AG08396 (cell line): ENCODE measurements around the gene HMHB1.
"Not testable (repeated sequence)": the region's sequence is repeated elsewhere in the genome, so short reads cannot be mapped to it uniquely, and the experiment has no call there.

Source experiments
- DNase-seq: peaks from one replicate; pipeline ENCODE4 v3.0.0; 2012; ENCODE audit warnings: low spot score, mixed read lengths

Gene HMHB1

DNA sequence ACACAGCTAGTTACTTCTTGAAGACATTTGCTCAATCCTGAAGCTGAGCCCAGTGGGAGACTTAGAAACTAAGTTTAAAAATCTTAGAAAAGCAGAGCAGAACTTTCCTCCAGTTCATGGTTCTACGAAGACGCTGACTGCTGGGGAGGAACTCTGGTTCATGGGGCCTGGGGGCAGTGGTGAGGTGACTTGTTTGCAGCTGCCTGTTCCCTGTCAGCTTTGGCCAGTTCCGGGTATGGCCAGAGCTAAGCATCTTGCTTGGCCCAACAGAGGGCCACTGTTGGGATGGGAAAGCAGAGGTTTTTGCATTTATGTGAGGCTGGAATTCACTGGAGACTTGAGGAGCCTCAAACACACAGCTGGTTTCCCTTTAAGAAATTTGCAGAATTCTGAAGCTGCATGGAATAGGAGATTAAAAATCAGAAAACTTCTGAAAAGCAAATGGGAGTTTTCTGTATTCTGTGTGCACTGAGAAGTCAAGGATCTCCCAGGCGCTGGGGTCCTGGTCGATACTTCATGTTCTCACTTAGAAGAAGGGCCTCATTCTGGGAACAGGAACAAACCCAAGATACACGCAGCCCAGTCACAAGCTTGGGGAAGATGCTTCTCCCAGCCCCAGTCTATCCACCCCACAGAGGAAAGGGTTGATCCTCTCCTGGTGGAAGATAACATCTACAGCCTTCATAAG lies 10.6 kb upstream of the HMHB1 start:
- DNase-seq, result no peak

- DNase-seq, result no peak
Observed at GRCh38 chr5:143805861-143806260, 6.1 kb upstream of the HMHB1 start.

- no peak for DNase-seq
Observed at GRCh38 chr5:143806579-143806978, 5.4 kb upstream of the HMHB1 start.

DNA sequence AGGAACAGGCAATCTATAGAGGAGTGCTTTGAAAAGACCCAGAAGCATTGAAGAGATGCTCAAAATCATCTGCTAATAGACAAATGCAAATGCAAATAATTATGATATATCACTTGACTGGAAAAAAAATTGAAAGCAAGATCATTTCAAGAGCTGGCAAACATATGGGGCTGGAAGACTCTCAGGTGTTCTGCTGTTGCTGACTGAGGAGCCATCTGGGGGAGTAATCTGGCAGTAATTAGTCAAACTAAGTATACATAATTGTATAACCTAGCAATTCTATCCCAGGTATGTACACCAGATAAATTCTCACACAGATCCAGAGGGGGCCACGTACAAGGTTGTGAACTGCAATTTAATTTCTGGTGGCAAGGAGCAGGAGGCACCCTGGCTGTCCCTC lies 4.6 kb upstream of the HMHB1 start:
- no peak for DNase-seq

GRCh38 chr5:143816370-143816769 lies 4.4 kb downstream of the HMHB1 start:
- DNase-seq, result not testable (repeated sequence)

GRCh38 chr5:143819716-143820115 lies 7.8 kb downstream of the HMHB1 start:
- DNase-seq, result no peak

GRCh38 chr5:143820451-143820850 lies 8.5 kb downstream of the HMHB1 start:
- DNase-seq, result no peak

DNA sequence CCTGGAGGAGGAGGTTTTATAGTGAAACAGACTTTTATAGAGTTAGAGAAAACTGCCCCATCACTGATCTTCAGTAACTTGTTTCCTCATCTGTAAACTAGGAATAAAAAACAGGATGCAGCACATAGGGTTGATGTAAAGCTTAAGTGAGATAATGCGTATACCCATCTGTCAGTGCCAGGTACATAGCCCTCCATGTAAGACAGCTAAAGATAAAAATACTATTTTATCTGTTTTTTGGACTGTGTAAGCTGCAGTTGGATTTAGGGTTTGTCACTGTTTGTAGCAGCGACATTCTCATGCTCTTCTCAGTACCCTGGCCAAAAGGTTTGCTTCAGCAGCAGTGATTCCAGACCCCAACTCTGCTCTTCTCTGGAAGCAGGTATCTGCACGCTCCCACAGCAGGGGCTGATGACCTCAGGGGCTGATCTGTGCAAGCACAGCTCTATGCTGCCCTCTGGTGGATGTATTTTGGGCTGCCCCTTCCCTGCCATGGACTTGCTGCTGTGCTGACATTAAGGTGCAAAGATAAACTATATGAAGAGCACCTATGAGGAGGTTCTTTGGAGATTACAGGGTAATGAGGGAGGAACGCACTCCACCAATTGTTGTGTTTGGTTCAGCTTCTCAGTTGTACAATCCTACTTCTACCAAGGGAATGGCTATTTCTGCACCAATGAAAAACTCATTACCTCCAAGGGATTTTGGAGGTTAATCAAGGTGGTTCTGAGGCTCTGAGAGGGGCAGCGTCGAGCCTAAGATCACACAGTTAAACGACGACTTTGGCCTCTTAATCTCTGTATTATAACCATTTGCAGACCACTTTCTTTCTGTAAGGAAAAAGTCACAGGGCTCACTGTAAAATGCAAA lies 13.1 kb downstream of the HMHB1 start:
- peak; percentile 78 for DNase-seq

DNA sequence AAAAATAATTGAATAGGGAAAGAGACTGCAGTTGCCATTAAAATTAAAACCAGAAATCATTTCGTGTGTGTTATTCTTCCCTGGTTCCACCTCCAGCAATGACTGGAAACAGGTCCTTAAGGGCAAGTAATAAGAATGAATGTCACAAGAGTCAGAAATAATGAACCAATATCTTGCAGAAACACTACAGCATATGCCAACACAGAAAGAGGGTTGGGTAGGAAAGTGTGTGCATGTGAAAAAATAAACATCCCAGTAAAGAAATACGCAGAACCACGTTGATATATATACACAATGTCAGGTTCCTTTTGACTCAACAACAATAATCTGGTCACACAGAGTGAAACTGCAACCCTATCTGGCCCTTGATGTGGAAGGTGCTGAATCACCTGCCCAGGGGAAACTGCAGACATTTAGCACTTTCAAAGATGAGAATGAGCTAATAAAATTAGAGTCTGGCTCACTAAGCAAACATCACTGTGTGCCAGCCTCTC lies 15.0 kb downstream of the HMHB1 start:
- DNase-seq, result no peak

DNA sequence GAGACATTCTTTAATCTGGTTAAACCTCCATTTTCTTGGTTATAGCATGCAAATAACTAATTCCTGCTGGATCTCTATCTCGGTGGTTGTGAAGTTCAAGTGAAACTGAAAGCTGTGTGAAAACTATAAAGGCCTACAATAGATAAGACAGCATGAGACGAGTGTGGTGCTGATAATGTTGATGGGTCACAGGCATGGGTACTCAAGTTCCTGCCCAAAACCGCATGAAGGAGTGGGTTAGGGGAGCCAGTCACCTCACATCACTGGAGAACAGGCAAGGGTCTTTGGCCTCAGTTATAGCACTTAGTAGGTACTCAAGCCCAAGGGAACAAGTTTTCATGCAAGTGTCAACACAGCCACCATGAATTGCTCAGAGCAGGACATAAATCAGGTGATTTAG lies 16.7 kb downstream of the HMHB1 start:
- DNase-seq, result no peak

DNA sequence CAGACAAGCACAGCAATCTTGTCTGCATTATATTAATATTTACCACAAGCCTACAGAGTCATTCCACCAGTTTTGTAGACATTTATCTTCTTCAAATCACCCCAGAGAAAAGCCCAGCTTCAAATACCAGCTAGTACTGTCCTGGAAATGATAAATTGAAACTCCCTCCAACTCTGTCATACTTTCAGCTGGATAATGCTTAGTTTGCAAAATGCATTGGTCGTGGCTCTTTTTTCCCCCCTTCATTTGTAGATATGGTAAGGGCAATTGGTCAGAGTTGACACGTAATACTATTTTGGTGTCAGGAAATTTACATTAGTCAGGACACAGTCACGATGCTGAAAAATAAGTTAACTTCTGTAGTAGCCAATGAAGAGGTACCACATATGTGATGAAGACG lies 21.2 kb downstream of the HMHB1 start:
- no peak for DNase-seq

DNA sequence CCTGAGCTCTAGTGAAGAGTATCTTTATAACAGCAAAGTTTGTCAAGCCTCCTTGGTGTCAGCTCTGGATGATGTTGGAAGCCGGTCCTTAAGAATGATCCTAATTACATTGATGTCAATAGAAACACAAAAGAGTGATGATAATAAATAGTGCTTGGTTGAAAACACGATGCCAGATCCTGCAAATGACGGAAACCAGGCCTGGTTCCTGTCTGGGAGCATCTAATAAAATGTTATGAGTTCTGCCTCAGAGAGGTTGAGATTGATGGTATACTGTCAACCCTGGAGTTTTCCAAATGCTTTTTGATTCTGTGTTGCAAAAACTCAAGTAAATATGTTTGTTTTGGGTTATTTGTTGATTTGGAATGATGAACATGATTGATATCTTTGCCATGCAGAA lies 23.3 kb downstream of the HMHB1 start:
- DNase-seq, result no peak

- no peak for DNase-seq
Observed at GRCh38 chr5:143836161-143836725, 24.3 kb downstream of the HMHB1 start.

DNA sequence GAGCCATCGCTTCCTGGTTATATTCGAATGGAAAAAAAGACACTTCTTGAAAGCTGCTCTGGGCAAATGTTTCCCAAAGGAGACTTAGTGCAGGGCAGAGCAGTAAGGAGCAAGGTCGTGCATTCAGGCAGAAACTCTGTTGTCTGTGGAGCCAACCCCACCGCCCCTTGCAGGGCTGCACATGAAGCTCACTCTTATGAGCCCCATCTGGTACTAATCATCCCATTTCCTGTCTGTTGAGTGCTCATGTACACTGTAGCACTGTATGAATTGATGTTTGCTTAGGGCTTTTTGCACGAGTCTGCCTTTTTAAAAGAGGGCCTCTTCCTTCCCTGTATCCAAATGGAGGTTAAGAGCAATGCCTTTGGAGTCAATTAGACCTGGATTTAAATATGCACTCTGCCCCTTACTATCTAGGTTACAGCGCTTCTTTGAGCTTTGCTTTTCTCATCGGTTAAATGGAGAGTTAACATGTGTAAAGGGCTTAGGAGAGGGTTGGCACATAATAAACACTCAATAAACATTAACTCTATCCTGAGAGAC lies 25.4 kb downstream of the HMHB1 start:
- DNase-seq, result peak; percentile 15

DNA sequence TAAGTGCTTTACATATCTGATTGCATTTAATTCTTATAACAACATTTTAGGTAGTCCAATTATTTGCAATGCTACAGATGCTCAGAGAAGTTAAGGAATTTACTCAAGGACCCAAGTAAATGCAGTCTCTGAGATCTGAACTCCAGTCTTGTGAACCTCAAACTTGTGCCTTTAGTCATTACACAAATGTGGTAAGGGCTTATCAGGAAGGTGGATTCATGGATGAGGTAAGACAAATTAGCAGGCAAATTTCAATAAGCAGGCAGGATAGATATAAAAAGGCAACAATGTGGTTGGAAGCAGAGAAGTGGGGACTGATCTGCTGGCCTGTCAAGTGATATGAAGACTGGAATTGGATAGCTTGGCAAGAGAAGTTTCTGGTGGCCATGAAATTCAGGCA lies 29.5 kb downstream of the HMHB1 start:
- no peak for DNase-seq

DNA sequence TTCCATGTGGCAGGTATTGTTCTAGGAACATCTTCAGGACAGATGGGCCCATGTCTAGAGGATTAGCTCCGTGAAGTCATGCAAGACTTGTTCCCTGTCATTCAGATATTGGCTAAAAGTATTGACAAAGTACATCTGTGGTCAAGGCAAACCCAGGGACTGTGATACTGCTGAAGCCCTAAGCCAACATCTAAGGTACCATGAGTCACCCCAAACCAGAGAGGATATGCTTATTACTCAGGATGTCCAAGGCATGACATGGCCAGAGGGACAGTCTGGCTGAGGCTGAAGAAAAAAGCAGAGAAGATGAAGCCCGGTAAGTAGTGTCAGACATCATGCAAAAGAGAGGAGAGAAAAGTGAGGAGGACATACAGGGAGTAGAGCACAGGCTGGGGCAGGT lies 31.0 kb downstream of the HMHB1 start:
- DNase-seq, result no peak

GRCh38 chr5:143843461-143843860 lies 31.5 kb downstream of the HMHB1 start:
- no peak for DNase-seq

GRCh38 chr5:143850050-143850683 lies 38.2 kb downstream of the HMHB1 start:
- DNase-seq, result no peak

- no peak for DNase-seq
Observed at GRCh38 chr5:143851383-143851782, 39.4 kb downstream of the HMHB1 start.

GRCh38 chr5:143860211-143860610 lies 48.2 kb downstream of the HMHB1 start:
- no peak for DNase-seq

GRCh38 chr5:143862271-143862670 lies 50.3 kb downstream of the HMHB1 start:
- no peak for DNase-seq

DNA sequence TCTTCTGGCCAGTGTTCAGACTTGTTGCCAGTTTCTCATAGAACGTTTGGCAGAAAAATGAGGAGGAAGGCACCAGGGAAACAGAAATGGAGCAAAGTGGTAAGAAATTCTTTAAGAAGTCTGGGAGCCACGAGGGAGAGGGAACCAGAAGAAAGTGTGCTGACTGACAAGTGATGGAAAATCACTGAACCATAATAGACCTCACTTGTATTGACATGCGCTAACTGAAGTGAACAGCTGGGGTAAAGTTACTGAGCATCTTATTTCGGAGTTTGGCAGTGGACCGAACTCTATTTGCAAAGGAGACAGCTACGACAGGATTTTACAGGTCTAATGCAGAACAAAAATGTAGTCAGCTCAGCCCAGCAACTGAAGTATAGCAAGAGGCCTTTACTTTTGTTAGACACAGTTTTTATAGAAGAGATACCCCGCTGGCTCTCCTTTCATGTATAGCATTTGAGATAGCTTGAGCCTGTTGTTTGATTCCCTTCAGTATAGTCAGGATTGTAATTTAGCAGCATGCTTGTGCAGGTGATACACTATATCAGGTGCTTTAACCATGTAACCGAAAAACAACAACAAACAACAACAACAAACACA lies 53.6 kb downstream of the HMHB1 start:
- no peak for DNase-seq
